Glutamatergic neuron (in vitro differentiated cells): ENCODE measurements around the gene ALKBH7. TPM values are rescaled to one million over a fixed set of nuclear protein-coding genes. Genes with fewer than 3 reads are reported as not detected.
"Not testable (repeated sequence)": the region's sequence is repeated elsewhere in the genome, so short reads cannot be mapped to it uniquely, and the experiment has no call there.

ENCODE experiments used
- DNase-seq: peaks from one replicate; pipeline ENCODE4 v3.0.0; 2022
- H3K27ac Mint-ChIP-seq: one replicate; pipeline ENCODE4 v1.8.0; 2020; ENCODE audit warnings: mild to moderate bottlenecking, mixed read lengths, inconsistent platforms; ENCODE audit not compliant: unreplicated experiment
- H3K27me3 Mint-ChIP-seq: one replicate; pipeline ENCODE4 v1.8.0; 2020; ENCODE audit warnings: mild to moderate bottlenecking, moderate library complexity, mixed read lengths, inconsistent platforms; ENCODE audit not compliant: unreplicated experiment
- H3K36me3 Mint-ChIP-seq: one replicate; pipeline ENCODE4 v1.8.0; 2020; ENCODE audit warnings: mild to moderate bottlenecking, mixed read lengths, inconsistent platforms; ENCODE audit not compliant: unreplicated experiment
- H3K4me1 Mint-ChIP-seq: one replicate; pipeline ENCODE4 v1.8.0; 2020; ENCODE audit warnings: mild to moderate bottlenecking, low read depth, mixed read lengths, inconsistent platforms; ENCODE audit not compliant: unreplicated experiment
- H3K4me3 Mint-ChIP-seq: one replicate; pipeline ENCODE4 v1.8.0; 2020; ENCODE audit warnings: mild to moderate bottlenecking, mixed read lengths, inconsistent platforms; ENCODE audit not compliant: unreplicated experiment
- H3K9me3 Mint-ChIP-seq: one replicate; pipeline ENCODE4 v1.8.0; 2020; ENCODE audit warnings: mild to moderate bottlenecking, moderate library complexity, mixed read lengths, inconsistent platforms; ENCODE audit not compliant: unreplicated experiment
- total RNA-seq: library from RNA; stranded (reverse); fragmentation: NEBNext Ultra II Directional; extraction: Animal tissue kit (Norgen Biotek cat#: 25700); gene quantifications from one replicate; pipeline ENCODE4 v1.2.1, GENCODE V29; 2021; ENCODE audit not compliant: unreplicated experiment
- TF ChIP-seq, protein P1 (sequence below): fragments of 200-600 bp; sonication (generic); IDR thresholded peaks from one replicate; pipeline ENCODE4 v1.5.0; 2021; ENCODE audit not compliant: partially characterized antibody, unreplicated experiment

Gene ALKBH7
- total RNA-seq, 1 donor from 2014 or later, result 66.8 TPM

DNA sequence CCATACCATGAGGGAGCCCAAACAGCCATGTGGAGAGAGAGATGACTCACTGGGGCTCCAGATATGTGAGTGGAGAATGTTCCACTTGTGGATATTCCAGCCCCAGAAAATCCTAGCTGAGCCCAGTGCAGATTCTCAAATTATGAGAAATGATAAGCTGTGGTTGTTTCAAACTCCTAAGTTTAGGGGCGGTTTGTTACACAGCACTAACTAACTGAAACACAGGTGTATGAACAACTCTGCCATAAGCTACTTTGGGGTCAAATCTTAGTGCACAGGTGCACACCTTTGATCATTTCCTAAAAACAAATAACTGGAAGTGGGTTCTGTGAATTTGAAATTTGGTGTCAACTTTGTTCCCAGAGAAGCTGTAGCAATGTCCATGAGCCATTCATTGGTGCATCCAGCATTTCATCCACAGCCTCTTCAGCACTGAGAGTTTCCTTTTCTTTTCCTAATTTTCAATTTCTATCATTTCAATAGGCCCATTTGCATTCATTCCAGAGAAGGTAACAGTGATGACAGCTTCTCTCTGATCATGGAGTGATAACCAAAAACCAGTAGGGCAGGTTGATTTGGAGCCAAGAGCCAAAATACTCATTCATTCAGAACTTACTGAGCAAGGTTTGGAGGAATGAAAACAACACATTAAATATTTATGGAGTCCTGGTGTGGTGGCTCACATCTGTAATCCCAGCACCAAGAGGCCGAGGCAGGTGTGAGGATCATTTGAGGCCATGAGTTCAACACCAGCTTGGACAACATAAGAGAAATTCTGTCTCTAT is 20.0 kb upstream of the ALKBH7 start:
- no peak for DNase-seq
- peaks cover 2% of the 10 kb centered on the region for H3K9me3 Mint-ChIP-seq
- no peak overlapping the region for H3K27ac Mint-ChIP-seq
- no peaks in the 10 kb centered on the region for H3K4me1 Mint-ChIP-seq
- no peak overlapping the region for H3K4me3 Mint-ChIP-seq
- H3K27me3 Mint-ChIP-seq, result no peaks in the 10 kb centered on the region
- H3K36me3 Mint-ChIP-seq, result no peaks in the 10 kb centered on the region
- TF ChIP-seq, protein P1, sequence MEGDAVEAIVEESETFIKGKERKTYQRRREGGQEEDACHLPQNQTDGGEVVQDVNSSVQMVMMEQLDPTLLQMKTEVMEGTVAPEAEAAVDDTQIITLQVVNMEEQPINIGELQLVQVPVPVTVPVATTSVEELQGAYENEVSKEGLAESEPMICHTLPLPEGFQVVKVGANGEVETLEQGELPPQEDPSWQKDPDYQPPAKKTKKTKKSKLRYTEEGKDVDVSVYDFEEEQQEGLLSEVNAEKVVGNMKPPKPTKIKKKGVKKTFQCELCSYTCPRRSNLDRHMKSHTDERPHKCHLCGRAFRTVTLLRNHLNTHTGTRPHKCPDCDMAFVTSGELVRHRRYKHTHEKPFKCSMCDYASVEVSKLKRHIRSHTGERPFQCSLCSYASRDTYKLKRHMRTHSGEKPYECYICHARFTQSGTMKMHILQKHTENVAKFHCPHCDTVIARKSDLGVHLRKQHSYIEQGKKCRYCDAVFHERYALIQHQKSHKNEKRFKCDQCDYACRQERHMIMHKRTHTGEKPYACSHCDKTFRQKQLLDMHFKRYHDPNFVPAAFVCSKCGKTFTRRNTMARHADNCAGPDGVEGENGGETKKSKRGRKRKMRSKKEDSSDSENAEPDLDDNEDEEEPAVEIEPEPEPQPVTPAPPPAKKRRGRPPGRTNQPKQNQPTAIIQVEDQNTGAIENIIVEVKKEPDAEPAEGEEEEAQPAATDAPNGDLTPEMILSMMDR, result no peak

DNA sequence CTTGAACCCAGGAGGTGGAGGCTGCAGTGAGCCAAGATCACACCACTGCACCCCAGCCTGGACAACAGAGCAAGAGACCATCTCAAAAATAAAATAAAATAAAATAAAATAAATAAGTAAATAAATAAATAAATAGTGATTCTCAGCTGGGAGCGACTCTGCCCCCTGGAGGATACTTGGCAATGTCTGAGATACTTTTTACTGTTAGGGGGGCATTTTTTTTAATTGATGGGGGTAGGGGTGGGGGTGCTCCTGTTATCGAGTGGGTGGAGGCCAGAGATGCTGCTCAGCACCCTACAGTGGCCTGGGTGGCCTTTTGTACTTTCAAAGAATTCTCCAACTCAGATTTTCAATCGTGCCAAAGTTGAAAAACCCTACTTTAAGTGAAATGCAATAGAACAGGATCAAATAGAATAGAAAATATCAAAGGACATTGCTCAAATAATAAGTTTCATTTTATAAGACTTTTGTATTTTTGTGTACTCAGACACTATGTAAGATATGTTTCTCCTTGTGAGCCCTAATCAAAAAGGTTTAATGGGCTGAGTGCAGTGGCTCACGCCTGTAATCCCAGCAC is 18.4 kb upstream of the ALKBH7 start:
- no peaks in the 10 kb centered on the region for H3K27me3 Mint-ChIP-seq
- no peak overlapping the region for H3K27ac Mint-ChIP-seq
- TF ChIP-seq, protein P1, result no peak
- peaks cover 2% of the 10 kb centered on the region for H3K9me3 Mint-ChIP-seq
- H3K4me3 Mint-ChIP-seq, result no peak overlapping the region
- H3K4me1 Mint-ChIP-seq, result no peaks in the 10 kb centered on the region
- H3K36me3 Mint-ChIP-seq, result no peaks in the 10 kb centered on the region
- no peak for DNase-seq

DNA sequence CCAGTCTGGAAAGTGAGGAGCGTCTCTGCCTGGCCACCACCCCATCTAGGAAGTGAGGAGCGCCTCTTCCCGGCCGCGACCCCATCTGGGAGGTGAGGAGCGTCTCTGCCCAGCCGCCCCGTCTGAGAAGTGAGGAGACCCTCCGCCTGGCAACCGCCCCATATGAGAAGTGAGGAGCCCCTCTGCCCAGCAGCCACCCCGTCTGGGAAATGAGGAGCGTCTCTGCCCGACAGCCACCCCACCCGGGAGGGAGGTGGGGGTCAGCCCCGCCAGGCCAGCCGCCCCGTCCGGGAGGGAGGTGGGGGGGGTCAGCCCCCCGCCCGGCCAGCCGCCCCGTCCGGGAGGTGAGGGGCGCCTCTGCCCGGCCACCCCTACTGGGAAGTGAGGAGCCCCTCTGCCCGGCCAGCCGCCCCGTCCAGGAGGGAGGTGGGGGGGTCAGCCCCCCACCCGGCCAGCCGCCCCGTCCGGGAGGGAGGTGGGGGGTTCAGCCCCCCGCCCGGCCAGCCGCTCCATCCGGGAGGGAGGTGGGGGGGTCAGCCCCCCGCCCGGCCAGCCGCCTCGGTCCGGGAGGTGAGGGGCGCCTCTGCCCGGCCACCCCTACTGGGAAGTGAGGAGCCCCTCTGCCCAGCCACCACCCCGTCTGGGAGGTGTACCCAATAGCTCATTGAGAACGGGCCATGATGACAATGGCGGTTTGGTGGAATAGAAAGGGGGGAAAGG is 17.1 kb upstream of the ALKBH7 start:
- not testable (repeated sequence) for H3K4me3 Mint-ChIP-seq, DNase-seq, H3K36me3 Mint-ChIP-seq, H3K4me1 Mint-ChIP-seq, H3K9me3 Mint-ChIP-seq, H3K27ac Mint-ChIP-seq, H3K27me3 Mint-ChIP-seq

DNA sequence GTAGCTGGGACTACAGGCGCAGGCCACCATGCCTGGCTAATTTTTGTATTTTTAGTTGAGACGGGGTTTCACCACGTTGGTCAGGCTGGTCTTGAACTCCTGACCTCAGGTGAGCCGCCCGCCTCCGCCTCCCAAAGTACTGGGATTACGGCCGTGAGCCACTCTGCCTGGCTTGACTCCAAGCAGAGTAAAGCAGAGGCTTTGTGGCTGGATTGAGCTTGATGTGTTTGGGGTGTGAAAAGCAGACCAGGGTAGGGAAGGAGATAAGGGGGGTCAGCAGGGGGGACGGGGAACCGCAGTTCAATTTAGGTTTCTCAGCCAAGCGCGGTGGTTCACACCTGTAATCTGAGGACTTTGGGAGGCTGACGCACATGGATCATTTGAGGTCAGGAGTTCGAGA is 15.4 kb upstream of the ALKBH7 start:
- DNase-seq, result no peak
- H3K4me1 Mint-ChIP-seq, result no peaks in the 10 kb centered on the region
- TF ChIP-seq, protein P1, result no peak
- peaks cover 6% of the 10 kb centered on the region for H3K9me3 Mint-ChIP-seq
- H3K27ac Mint-ChIP-seq, result peak overlapping the region; percentile 24
- H3K4me3 Mint-ChIP-seq, result no peak overlapping the region
- no peaks in the 10 kb centered on the region for H3K36me3 Mint-ChIP-seq
- peaks cover 3% of the 10 kb centered on the region for H3K27me3 Mint-ChIP-seq

DNA sequence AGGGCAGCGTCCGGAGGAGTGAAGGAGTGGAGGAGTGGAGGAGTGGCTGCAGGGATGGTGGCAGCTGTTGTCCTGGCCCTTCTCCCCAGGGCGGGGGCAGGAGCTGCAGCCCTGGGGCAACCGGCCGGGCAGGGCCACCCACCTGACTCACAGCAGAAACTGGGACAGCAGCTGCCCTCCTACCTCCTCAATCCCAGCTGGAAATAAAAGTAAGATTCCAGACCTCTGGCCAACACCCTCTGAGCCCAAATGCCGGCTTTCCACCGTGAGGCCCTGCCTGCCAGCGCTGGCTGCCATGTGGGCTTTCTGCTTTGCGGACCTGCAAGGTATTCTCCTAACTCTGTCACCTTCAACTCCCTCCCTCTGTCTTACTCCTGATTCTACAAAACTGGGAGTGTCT is 14.6 kb upstream of the ALKBH7 start:
- Mint-ChIP-seq H3K27ac (peak overlapping the region; percentile 22), H3K27me3 (peaks cover 3% of the 10 kb centered on the region), H3K4me1 (no peaks in the 10 kb centered on the region), H3K36me3 (no peaks in the 10 kb centered on the region), H3K4me3 (no peak overlapping the region), H3K9me3 (peaks cover 6% of the 10 kb centered on the region)
- no peak for DNase-seq
- TF ChIP-seq, protein P1, result no peak
